Upper lobe of left lung (tissue), 6 donors: ENCODE measurements around the gene TMEM135. TPM values are rescaled to one million over a fixed set of nuclear protein-coding genes. Genes with fewer than 3 reads are reported as not detected.

Experiments used
- ATAC-seq, 2 donors: fragments of 200-7000 bp; cut with Tn5 transposase; one replicate each; pipeline ENCODE4 v1.9.1; 2022; ENCODE audit warnings: mild to moderate bottlenecking in 2 of 2, moderate library complexity in 2 of 2; ENCODE audit not compliant: low FRiP score in 2 of 2
- DNase-seq, 2 donors: peaks; one replicate each; pipeline ENCODE4 v3.0.0-alpha.2; 2019 to 2020
- H3K27ac ChIP-seq, 4 donors: fragments of 200-600 bp; sonication (generic); one replicate each; pipeline ENCODE4 v1.5.1; 2016 to 2019
- H3K27me3 ChIP-seq, 4 donors: fragments of 200-600 bp; sonication (generic); one replicate each; pipeline ENCODE4 v1.5.1; 2017 to 2019
- H3K36me3 ChIP-seq, 4 donors: fragments of 200-600 bp; sonication (generic); one replicate each; pipeline ENCODE4 v1.5.1; 2016 to 2019
- H3K4me1 ChIP-seq, 4 donors: fragments of 200-600 bp; sonication (generic); one replicate each; pipeline ENCODE4 v1.5.1; 2018 to 2019
- H3K4me3 ChIP-seq, 4 donors: fragments of 200-600 bp; sonication (generic); one replicate each; pipeline ENCODE4 v1.5.1; 2017 to 2019; ENCODE audit warnings: mild to moderate bottlenecking in 2 of 4, moderate library complexity in 1 of 4
- H3K9me3 ChIP-seq, 4 donors: fragments of 200-600 bp; sonication (generic); one replicate each; pipeline ENCODE4 v1.5.1; 2018 to 2019
- CTCF ChIP-seq, 6 experiments: fragments of 450-650 bp in 4 of 6; fragments of 200-600 bp in 2 of 6; sonication (generic) in 2 of 6; IDR thresholded peaks; one replicate each; pipeline ENCODE4 v1.5.1; 2016 to 2019; ENCODE audit warnings: antibody characterized with exemption in 6 of 6
- EP300 ChIP-seq, 4 donors: sonication (generic); formaldehyde crosslinking; IDR thresholded peaks; one replicate each; pipeline ENCODE4 v1.5.1; 2017; ENCODE audit warnings: antibody characterized with exemption in 4 of 4, control low read depth in 2 of 4
- POLR2A ChIP-seq, 4 donors: fragments of 450-650 bp; IDR thresholded peaks; one replicate each; pipeline ENCODE4 v1.5.1; 2016 to 2017; ENCODE audit warnings: antibody characterized with exemption in 4 of 4, mild to moderate bottlenecking in 2 of 4
- POLR2AphosphoS5 ChIP-seq, 2 donors: sonication (generic); formaldehyde crosslinking; IDR thresholded peaks; one replicate each; pipeline ENCODE4 v1.5.1; 2017; ENCODE audit warnings: antibody characterized with exemption in 2 of 2
- WGBS, 2 donors: methylation state at CpG; one replicate each; pipeline ENCODE4 v1.1.5; 2017 to 2018; 5-methylcytosine and 5-hydroxymethylcytosine counted together
- total RNA-seq, 6 donors: library from RNA; depleted of rRNA in 4 of 6; stranded (reverse); fragments of >200 nt in 4 of 6; gene quantifications; one replicate each; pipeline versions ENCODE4 v1.1.0 to v1.2.1, GENCODE V29; 2016 to 2021
- donor health status: DM: no; HTN: no; CAD: no; lungs with moderate emphysema.
- donor health status: DM: no; HTN: yes; CAD: no; lungs with severe emphysema.

TMEM135 gene
- total RNA-seq, 6 donors from 2014 or later, result 12.6 to 33.5 (median 19.1) TPM

GRCh38 chr11:87173185-87174039, 135.7 kb downstream of the TMEM135 start:
- 57 to 64% methylated on average over 3 of the region's 3 CpGs for WGBS, 2 donors
- ATAC-seq, result no peak
- Histone ChIP-seq H3K36me3 (no peaks in the 10 kb centered on the region), H3K4me3 (no peak overlapping the region), H3K4me1 (peaks cover 5 to 16% (median 9%) of the 10 kb centered on the region in 4 donors), H3K27me3 (no peaks in the 10 kb centered on the region), H3K9me3 (peaks cover 0 to 2% (median 0%) of the 10 kb centered on the region in 4 donors), H3K27ac (no peak overlapping the region)
- DNase-seq, result no peak
- TF ChIP-seq EP300 (IDR thresholded peaks at IDR 0.05) (no peak), POLR2A (IDR thresholded peaks at IDR 0.05) (no peak), CTCF (IDR thresholded peaks at IDR 0.05) (no peak), POLR2AphosphoS5 (IDR thresholded peaks at IDR 0.05) (no peak)

- ATAC-seq (no peak), DNase-seq (no peak)
- Histone ChIP-seq H3K27ac (no peak overlapping the region), H3K4me1 (peaks cover 5 to 16% (median 9%) of the 10 kb centered on the region in 4 donors), H3K4me3 (no peak overlapping the region), H3K27me3 (no peaks in the 10 kb centered on the region), H3K9me3 (no peaks in the 10 kb centered on the region), H3K36me3 (no peaks in the 10 kb centered on the region)
- TF ChIP-seq POLR2AphosphoS5 (IDR thresholded peaks at IDR 0.05), result no peak
- TF ChIP-seq CTCF (IDR thresholded peaks at IDR 0.05), result no peak
- TF ChIP-seq POLR2A (IDR thresholded peaks at IDR 0.05), result no peak
- TF ChIP-seq EP300 (IDR thresholded peaks at IDR 0.05), result no peak
These were observed 137.1 kb downstream of the TMEM135 start for GRCh38 chr11:87174870-87175269.

GRCh38 chr11:87176044-87176443, 138.3 kb downstream of the TMEM135 start:
- Histone ChIP-seq H3K4me1 (peaks cover 5 to 16% (median 9%) of the 10 kb centered on the region in 4 donors), H3K4me3 (no peak overlapping the region), H3K27me3 (no peaks in the 10 kb centered on the region), H3K27ac (no peak overlapping the region), H3K9me3 (no peaks in the 10 kb centered on the region), H3K36me3 (no peaks in the 10 kb centered on the region)
- no peak for ATAC-seq
- DNase-seq, result no peak
- 82 to 83% methylated on average over 2 of the region's 2 CpGs for WGBS, 2 donors
- TF ChIP-seq POLR2AphosphoS5 (IDR thresholded peaks at IDR 0.05) (no peak), EP300 (IDR thresholded peaks at IDR 0.05) (no peak), POLR2A (IDR thresholded peaks at IDR 0.05) (no peak), CTCF (IDR thresholded peaks at IDR 0.05) (no peak)

- Histone ChIP-seq H3K27me3 (no peaks in the 10 kb centered on the region), H3K36me3 (no peaks in the 10 kb centered on the region), H3K4me1 (peaks cover 0 to 2% (median 0%) of the 10 kb centered on the region in 4 donors), H3K4me3 (no peak overlapping the region), H3K9me3 (no peaks in the 10 kb centered on the region), H3K27ac (no peak overlapping the region)
- TF ChIP-seq EP300 (IDR thresholded peaks at IDR 0.05) (no peak), CTCF (IDR thresholded peaks at IDR 0.05) (no peak), POLR2AphosphoS5 (IDR thresholded peaks at IDR 0.05) (no peak), POLR2A (IDR thresholded peaks at IDR 0.05) (no peak)
- 86 to 92% methylated on average over 1 of the region's 1 CpG for WGBS, 2 donors
- ATAC-seq, result no peak
- DNase-seq, result no peak
These were observed 141.9 kb downstream of the TMEM135 start for GRCh38 chr11:87179621-87180020.

DNA sequence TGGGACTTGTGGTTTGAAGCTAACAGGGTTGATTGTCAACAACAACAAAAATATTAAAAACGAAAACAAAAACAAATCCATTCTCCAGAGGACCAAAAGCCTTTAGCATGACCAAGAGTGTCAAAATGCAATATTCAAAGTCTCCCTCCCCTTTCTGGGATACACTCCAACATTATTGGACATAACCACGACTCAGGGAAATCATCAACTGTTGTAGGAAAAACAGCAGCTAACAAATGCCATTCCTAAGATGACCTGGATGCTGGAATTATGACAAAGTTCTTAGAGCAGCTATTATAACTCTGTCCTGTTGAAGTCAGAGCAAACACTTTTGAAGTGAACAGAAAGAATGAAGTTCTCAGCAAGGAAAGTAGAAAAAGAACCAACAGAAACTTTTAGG, 143.0 kb downstream of the TMEM135 start:
- H3K4me3 ChIP-seq, result no peak overlapping the region
- DNase-seq, result no peak
- no peak for ATAC-seq
- TF ChIP-seq CTCF (IDR thresholded peaks at IDR 0.05) (no peak), EP300 (IDR thresholded peaks at IDR 0.05) (no peak), POLR2AphosphoS5 (IDR thresholded peaks at IDR 0.05) (no peak), POLR2A (IDR thresholded peaks at IDR 0.05) (no peak)
- no peaks in the 10 kb centered on the region for H3K9me3 ChIP-seq
- no peaks in the 10 kb centered on the region for H3K4me1 ChIP-seq
- H3K27ac ChIP-seq, result no peak overlapping the region
- H3K27me3 ChIP-seq, result no peaks in the 10 kb centered on the region
- WGBS, 2 donors, result 53 to 64% methylated on average over 2 of the region's 2 CpGs
- no peaks in the 10 kb centered on the region for H3K36me3 ChIP-seq
